GM18505 (cell line): ENCODE results near the gene PLCG1.

Source experiments
- ATAC-seq: cut with Tn5 transposase; IDR thresholded peaks from one replicate; pipeline ENCODE4 v1.9.1; 2021; ENCODE audit not compliant: unreplicated experiment
- POLR2A ChIP-seq: IDR thresholded peaks from 4 replicates; pipeline ENCODE4 v1.6.1; 2011; ENCODE audit warnings: borderline replicate concordance; ENCODE audit not compliant: insufficient read depth, insufficient read length; ENCODE audit errors: extremely low read depth

The PLCG1 gene

GRCh38 chr20:41161886-41162285, 24.5 kb downstream of the PLCG1 start:
- ATAC-seq, result no peak
- no peak for TF ChIP-seq POLR2A

- no peak for ATAC-seq
Measured at GRCh38 chr20:41162396-41162795, 25.1 kb downstream of the PLCG1 start.

DNA sequence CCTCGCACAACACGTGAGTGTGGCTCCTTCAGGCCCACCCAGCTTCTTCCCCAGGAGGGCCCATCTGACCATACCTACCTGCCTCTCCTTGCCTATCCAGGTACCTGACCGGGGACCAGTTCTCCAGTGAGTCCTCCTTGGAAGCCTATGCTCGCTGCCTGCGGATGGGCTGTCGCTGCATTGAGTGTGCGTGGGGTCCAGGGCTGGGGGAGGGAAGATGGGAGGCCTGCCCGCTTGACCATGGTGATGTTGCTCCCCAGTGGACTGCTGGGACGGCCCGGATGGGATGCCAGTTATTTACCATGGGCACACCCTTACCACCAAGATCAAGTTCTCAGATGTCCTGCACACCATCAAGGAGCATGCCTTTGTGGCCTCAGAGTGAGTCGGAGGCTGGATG, 26.5 kb downstream of the PLCG1 start:
- no peak for ATAC-seq
- TF ChIP-seq POLR2A, result no peak

More at GRCh38 chr20:41162396-41162795, 25.1 kb downstream of the PLCG1 start:
- no peak for TF ChIP-seq POLR2A

DNA sequence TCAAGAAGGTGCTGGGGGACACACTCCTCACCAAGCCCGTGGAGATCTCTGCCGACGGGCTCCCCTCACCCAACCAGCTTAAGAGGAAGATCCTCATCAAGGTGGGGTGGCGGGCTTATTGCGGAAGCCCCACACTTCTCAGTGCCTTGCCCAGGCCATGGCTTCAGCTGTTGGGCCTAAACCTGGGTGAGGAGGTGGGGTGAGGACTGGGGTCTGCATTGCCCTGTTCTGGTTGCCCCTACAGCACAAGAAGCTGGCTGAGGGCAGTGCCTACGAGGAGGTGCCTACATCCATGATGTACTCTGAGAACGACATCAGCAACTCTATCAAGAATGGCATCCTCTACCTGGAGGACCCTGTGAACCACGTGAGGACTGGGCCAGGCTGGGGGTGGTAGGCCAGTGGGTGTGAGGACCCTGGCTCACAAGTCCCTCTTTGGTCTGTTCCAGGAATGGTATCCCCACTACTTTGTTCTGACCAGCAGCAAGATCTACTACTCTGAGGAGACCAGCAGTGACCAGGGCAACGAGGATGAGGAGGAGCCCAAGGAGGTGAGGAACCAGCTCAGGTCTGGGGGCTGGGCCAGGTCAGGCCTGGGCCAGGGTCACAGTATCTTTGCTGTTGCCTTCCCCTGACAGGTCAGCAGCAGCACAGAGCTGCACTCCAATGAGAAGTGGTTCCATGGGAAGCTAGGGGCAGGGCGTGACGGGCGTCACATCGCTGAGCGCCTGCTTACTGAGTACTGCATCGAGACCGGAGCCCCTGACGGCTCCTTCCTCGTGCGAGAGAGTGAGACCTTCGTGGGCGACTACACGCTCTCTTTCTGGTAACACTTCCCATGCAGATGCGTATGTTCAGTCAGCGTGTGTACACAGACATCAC, 27.9 kb downstream of the PLCG1 start:
- no peak for ATAC-seq
- no peak for TF ChIP-seq POLR2A

GRCh38 chr20:41166201-41167117, 29.1 kb downstream of the PLCG1 start:
- no peak for TF ChIP-seq POLR2A
- no peak for ATAC-seq

DNA sequence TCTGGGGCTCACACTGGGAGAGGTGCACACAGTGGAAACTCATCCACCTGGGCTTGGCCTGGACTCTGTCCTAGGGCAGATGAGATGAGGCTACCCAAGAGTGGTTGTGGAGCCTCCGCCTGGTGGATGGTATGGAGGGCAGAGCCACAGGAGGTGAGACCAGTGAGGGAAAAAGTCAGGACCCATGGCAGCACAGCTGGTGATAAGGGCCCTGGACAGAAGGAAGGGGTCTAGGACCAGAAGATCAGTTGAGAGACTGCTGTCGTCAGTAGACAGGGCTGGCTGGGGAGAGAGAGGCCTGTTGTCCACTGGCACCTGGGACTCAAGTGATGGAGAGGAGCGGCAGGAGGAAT, 29.8 kb downstream of the PLCG1 start:
- no peak for TF ChIP-seq POLR2A
- no peak for ATAC-seq

DNA sequence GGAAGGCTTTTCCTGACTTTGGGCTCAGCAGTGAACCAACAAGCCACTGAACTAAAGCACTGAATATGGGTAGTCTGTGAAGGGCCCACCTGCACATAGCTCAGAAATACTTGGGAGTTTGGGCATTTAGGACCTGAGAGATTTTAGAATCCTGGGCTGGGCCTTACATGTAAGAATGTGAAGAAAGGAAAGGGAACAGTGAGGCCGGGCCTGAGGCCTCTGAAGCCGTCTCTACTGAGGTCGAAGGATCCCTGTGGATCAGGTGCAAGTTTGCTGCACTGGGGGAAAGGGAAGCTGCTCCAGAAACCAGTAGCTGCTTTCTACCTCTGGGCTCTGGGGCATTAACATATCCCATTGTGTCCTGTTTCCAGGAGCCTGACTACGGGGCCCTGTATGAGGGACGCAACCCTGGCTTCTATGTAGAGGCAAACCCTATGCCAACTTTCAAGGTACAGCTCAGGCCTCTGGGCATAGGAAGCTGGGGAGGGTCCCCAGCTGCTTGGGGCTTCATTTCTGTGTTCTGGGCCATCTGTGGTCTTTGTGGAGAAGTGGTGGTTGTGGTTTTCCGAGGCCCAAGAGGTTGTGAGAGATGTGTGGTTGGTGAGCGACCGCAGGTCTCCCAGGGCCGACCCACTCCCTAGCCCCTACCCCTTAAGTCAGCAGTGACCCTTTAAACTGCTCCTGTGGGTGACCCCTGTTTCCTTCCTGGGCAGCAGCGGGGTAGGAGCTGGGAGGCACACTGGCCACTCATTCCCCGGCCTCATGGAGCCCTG, 30.3 kb downstream of the PLCG1 start:
- ATAC-seq, result no peak
- TF ChIP-seq POLR2A, result no peak

GRCh38 chr20:41168281-41169161, 31.2 kb downstream of the PLCG1 start:
- no peak for ATAC-seq
- no peak for TF ChIP-seq POLR2A

DNA sequence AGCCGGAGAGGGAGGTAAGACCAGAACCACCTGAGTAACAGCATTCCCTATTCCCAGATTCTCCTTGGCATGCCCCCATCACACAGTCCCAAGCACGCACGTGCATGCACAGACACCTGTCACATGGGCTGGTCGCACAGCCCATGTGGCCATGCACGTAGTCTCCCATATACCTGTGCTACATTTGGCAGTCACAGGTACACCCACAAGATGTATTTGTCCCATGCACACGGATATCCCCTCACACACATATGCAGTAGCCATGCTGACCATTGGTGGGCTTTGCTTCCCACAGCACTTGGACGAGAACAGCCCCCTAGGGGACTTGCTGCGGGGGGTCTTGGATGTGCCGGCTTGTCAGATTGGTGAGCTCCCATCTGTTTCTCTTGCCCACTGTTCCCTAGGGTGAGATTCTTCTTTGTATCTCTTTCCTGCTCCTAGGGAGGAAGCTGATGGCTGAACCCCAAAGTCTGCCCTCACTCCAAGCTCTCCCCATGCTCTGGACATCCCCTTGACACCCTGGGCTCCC, 31.9 kb downstream of the PLCG1 start:
- ATAC-seq, result no peak
- no peak for TF ChIP-seq POLR2A

DNA sequence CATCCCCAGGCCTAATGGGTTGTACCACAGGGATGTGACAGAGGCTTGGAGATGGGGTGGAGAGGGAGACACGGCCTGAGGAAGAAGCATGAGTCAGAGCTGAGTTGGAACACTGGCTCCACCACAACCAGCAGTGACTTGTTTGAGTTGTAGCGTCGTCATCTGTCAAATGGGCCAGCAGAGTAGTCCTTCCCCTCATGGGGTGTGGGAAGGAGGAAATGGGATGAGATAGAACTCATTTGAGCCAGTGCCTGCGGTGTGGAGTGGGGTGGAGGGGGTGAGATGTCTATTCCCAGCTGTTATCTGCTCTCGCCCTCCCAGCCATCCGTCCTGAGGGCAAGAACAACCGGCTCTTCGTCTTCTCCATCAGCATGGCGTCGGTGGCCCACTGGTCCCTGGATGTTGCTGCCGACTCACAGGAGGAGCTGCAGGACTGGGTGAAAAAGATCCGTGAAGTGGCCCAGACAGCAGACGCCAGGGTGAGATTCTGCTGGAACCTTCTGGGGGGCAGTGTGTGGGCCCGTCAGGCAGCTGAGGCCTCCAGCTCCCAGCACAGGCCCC, 32.5 kb downstream of the PLCG1 start:
- TF ChIP-seq POLR2A, result no peak
- no peak for ATAC-seq

GRCh38 chr20:41170386-41171105, 33.2 kb downstream of the PLCG1 start:
- ATAC-seq, result no peak
- TF ChIP-seq POLR2A, result no peak
